Amygdala (tissue), 56 donors: ENCODE measurements around the gene NRP2.

Experiments
- DNase-seq, 56 donors: peaks; one replicate each; lab custom pipeline; 2025; lab: John Stamatoyannopoulos, UW

Gene NRP2

DNA sequence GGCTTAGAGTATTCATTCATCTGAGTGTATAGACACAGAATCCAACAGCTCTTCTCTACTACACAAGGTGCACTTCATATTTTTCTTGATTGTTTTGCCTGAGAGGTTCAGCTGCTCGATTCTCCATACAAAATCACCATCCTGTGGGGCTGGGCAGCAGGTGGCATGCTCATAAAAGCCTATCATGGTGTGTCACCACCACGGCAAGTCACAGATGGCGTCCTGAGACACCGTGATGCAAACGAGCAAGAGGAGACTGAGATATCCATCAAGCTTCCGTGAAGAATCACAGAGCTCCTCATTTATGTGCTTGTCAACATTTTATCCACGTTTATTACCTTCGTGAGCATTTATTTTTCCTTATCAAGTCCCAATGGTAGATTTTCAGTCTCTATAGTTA lies 22.4 kb upstream of the NRP2 start:
- no peak for DNase-seq

DNA sequence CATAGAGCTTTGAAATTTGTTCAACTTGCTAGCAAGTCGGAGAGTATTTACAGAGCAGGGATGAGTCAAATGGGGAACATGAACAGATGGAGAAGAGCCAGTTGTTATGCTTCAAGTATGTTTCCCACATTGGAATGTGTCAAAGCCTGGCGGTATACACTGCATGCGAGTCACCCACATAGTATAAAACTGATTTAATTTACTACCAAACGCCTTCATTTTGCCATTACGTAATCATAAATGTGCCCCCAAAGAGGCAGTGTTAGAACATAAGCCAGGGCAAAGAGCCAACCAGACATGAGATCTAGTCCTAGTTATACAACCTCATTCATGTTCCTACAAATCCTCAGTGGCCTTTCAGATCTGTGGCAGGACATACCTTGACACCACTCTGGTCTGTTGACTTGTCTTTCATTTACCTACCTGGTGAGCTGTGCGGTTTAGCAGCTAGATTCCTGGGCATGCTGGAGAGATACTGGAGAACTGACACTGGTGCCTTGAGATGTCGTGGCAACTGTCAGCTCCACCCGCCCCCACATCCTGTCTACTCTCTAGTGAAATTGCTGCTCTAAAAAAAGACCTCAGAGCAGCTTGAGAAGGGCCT lies 21.7 kb upstream of the NRP2 start:
- DNase-seq: peak in 4 of 56 donors; percentile 2 to 47 (median 21)

DNA sequence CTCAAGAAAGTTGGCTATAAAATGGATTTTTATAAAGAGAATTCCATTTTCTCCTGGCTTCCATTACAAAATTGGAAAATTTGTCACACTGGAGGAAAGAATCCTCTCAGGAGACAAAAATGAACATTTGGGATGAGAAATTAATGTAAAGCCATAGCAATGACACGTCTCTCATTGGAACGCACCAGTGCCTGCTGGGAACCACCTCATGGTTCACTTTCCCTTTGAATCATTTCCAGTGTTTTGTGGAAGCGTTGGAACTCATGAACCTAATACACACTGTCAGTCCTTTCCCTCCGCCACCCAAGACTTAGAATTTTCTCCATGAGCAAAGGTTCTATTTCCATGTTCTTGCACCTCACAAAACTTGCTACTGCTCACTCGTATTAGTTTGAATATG lies 21.0 kb upstream of the NRP2 start:
- no peak for DNase-seq

DNA sequence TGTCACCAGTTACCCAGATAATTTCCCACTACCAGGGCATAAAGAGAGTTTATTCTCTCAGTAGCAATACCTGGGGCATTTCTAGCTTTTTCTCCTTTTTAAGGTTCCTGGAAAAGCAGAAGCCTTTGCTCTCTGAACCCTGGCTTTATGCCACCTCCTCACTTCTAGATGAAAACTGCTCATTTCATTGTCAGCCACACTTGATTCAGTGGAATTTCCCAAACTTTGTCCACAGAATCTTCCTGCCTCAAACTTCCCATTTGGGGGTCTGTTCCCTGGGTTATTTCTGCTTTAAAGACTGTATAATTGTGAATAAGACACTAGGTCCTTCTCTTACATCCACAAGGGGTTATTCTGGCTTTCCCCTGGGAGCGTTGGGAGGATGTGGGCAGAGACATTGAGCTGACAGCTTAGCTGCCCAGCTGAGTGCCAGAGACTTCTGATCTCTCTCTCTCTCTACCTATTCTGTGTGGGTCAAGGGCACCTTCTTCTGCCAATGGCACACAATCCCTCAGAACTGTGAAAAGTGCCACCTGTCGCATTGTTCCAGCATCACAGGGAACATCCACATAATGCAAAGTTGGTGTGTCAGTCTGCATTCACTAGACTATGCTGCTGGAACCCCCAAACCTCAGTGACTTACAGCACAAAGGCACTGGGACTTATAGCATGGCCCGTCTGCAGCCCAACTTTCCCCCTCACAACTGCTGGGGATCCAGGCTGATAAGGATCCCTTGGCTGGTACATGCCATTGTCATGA lies 19.9 kb upstream of the NRP2 start:
- DNase-seq: no peak

DNA sequence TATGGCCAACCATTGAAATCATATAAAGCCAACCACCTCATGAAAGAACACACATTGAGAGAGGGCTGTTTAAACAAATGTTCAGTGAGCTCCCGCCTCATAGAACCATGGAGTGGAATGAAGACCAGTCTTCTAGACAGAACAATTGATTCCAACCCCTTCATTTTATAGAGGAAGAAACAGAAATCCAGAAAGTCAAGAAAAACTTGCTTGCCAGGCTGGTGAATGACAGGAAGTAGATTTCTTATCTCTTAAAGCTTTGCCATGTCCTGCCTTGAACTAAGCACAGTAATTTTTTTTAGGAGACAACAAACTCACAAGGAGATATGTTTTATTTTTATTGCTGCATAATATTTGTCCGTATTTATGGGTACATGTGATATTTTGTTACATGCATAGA lies 16.5 kb upstream of the NRP2 start:
- no peak for DNase-seq

DNA sequence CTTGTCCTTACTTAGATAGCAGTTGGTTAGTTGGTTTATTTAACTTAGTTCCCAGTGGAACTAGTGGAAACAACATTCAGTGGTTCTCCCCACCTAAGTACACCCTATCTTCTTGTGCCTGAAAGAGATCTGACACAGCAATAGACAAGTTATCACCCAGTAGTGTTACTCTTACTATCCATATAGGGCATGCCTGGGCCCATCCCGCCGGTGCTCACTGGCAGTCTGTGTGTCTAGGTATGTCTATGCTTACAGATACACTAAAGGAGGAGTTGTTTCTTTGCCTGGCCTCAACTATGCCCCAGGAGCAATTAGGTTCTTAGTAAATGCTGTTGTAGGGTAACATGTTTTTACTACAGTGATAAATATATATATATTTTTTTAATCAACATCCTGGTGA lies 12.0 kb upstream of the NRP2 start:
- DNase-seq: no peak

DNA sequence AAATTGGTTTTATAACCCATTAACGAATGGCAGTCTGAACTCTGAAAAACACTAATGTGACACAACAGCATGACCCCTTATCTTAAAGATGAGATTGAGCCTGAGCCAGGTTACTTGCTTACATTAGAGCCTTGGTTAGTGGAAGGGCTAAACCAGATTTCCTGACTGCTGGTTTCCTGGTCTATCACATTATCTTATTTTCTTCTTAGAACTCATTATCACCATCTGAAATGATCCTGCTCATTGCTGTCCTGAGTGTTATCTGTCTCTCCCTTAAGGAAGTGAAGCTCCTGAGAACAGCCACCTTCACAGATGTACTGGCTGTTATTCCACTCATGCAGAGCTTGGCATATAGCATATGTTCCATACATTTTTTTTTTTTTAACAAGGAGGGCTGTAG lies 9.0 kb upstream of the NRP2 start:
- no peak for DNase-seq

DNA sequence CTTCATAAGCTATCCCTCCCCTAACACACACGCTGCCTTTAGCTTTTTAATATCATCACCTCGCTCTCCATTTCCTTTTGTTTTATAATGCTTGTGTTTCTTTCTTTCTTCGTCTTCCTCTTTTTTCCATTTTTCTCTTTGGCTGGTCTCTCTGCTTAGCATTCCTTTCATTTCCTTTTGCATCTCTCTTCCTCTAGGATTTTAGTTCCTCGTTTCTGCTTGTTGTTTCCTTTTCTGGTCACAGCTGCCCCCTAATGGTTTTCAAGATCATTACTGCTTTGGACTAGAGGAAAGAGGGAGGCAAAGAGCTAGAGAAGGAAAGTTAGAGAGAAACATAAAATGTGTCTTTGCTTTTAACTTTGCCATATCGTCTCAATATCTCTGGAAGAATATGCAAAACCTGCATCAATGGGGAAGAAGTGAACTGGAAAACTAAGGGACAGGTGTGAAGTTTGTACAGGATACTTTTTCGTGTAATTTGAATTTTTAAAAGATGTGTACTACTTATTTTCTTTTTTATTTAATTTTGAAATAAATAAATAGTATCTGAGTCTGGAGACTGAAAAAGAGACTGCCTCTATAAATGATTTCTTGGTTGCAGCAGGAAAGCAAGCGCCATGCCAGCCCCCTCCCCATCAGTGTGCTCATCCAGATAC lies 6.3 kb upstream of the NRP2 start:
- peak in 5 of 56 donors; percentile 14 to 58 (median 36) for DNase-seq

DNA sequence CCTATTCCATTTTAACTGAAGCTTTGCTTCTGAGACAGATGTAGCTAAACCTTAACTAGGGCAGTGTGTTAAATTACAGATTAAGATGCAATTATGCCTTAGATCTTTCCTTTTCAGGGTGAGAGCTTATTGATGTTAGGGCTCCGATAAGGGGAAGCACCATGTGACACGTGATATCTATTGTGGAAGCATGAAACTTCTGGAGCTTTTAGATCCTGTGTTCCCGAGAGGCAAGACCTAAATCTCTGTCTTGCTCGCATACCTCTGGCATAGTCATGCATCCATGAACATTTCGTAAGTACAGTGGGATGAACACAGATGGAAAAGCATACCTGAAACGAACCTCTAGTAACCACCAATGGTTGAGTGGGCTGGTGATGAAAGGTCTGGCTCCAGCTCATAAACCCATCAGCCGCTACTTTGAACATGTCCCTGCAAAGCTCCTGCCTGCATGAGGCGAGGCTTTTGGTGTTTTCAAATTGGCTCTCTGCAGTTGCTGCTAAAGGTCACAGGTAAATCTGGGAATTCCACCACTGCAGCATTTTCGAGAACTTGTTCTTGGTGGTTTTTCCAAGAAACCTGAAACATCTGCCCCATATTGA lies 3.7 kb upstream of the NRP2 start:
- DNase-seq: no peak

DNA sequence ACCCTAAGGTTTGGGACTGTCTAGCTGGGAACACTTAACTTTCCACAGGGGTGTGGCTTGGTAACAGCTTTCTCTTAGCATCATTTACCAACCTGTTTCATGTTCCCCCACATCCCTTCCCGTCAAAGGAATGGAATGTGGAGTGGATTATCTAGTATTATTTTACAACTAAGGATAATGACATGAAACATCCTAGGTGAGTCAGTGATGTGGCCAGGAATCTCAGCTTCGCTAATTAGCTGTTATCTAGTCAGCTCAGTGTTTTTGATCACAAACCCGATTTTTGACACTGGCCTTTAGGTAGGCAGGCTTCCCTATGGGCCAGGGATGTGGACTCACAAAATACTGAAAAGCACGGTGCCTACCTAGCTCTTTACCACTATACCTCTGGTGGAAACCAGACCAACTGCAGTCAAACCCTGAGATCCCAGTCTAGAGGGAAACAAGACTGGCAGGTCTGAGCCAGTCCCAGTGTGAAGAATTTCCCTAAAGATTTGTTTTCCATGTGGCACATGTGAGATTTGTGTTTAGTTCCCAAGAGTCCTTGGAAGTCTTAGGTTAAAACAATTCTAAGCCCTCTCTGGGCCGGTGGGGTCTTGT lies 2.8 kb upstream of the NRP2 start:
- no peak for DNase-seq

DNA sequence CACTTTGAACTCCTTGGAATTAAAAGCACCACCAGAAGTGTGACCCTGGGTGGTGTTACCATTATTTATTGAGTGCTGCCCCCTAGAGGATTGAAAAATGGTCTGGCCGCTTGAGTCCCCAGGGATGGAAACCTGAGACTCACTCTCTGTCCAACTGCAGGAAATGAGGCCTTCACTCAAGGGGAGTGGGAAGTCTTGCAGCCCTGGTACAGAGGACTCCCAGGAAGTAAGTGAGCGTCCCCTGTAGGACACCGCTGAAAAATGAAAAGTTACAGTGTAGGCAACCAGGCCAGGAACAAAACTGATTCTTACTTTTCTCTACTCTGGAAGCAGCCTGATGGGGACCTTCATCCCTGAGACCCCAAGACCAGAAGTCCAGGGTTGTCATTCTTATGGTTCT lies 2.2 kb upstream of the NRP2 start:
- peak in 9 of 56 donors; percentile 10 to 67 (median 29) for DNase-seq

DNA sequence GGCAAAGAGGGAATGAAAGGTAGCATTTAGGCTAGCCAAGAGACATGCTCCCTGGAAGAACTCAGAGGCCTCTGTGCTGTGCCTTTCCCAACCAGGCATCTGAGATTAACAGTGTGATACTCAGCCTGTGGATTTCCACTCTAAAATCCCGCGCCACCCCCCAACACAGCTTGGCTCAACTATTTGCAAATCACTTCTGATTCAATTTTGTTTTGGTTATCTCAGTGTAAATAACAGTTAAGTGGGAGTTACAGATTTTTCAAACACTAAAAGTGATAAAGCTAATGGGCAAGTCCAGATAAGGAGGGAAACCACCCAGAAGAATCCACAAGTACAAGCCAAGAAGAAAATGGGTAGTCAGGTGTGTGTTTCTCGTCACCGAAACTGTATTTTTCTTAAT lies 1.4 kb upstream of the NRP2 start:
- no peak for DNase-seq

DNA sequence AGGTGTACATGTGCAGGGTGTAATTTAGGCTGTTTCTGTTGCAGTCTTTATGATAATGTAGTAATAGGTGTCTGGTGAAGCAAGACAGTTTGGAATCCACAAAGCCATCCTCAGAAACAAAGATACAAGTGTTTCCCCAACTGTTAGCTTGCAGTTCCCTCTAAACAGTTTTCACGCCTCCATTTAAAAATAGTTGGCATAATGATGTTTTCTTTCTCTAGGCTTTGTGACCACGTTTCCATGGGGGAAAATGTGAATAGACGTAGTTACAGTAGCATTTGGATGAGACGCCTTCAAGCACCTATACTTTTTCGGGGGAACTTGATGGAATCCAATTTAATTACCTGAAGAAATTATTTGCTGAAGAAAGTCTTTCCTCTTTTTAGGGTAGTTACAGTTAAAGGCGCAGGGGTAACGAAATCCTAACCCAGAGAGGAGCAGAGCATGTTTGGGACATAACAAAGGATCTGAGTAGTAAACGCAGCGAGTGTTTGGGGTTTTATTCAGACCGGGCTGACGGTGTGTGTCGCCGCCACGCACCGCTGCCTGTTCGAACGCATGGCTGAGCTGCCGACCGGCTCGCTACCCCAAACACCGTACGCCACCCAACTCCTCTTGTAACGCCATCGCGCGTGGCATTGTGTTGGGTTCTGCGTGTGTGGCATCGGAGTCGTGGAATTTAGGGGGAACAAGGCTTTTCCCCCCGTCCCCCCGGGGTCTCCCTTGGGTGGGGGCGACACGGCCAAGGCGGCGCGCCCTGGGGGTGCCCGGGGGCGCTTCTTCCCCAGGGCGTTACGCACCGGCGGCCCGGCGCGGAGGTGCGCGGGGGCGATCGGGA lies 681 bp upstream of the NRP2 start:
- DNase-seq: peak in 3 of 56 donors; percentile 19 to 41 (median 27)

DNA sequence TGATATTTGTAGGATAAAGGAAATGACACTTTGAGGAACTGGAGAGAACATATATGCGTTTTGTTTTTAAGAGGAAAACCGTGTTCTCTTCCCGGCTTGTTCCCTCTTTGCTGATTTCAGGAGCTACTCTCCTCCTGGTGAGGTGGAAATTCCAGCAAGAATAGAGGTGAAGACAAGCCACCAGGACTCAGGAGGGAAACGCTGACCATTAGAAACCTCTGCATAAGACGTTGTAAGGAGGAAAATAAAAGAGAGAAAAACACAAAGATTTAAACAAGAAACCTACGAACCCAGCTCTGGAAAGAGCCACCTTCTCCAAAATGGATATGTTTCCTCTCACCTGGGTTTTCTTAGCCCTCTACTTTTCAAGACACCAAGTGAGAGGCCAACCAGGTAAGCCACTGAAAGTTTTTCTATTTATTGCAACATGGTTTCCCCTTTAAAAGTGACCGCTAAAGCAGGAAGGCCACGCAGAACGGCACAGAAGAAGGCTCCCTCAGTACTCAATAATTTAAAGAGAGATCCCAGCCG lies 735 bp downstream of the NRP2 start:
- DNase-seq: no peak

DNA sequence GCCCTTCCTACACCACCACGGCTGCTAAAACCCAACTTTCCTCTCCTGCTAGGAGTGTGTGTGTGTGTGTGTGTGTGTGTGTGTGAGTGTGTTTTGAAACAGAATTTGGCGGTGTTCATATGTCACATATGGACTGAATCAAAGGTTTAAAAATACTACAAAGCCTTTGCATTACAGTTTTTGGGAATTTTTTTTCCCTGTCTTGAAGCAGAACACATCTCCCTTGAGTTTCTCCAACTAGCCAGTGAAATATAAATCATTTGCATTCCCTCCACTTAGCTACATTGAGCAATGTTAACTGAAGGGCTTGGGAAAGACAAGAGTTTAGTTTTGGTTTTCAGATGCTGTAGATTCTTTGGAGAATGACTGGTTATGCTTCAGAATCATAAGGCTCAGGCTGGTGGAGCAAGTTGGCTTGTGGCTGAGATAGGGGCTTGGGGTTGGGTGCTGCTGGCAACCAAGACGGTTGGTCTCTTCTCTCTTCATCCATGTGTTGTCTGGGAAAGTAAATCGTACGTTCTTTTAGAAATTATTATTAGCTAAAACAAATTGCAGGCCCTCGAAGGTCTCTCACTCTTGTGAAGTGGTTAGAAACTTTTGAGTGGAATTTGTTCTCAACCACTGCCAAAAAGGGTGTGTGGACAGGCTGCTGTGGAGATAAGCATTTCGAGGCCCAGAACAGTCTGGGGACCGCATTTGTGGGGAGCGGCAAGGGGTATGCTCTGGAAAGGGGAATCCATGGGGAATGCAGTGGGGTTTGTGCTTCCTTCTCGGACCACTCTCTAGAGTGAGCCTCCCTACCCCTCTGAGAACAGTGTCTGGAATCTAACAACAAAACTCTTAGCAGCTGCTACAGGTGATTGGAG lies 1.4 kb downstream of the NRP2 start:
- DNase-seq: no peak

DNA sequence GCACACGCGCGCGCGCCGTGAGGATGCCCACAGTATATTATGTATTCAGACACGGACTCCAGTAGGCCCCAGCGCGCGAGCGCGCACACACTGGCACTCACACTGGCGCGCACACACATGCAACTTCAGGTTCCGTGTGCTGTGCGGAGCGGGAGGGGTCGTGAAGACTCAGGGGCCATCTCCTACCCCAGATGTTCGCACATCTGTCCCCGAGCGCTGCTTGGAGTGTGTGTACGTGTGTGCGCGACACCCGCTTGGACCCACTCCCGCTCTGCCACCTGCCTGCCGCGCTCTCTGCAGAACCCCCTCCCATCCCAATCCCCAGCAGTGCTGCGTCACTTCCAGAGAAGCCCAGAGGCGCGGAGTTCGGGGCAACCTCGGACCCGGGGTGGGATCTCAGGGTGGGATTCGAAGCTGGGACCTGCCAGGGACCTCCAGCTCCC lies 2.6 kb downstream of the NRP2 start:
- DNase-seq: peak in 19 of 56 donors; percentile 26 to 76 (median 59)

DNA sequence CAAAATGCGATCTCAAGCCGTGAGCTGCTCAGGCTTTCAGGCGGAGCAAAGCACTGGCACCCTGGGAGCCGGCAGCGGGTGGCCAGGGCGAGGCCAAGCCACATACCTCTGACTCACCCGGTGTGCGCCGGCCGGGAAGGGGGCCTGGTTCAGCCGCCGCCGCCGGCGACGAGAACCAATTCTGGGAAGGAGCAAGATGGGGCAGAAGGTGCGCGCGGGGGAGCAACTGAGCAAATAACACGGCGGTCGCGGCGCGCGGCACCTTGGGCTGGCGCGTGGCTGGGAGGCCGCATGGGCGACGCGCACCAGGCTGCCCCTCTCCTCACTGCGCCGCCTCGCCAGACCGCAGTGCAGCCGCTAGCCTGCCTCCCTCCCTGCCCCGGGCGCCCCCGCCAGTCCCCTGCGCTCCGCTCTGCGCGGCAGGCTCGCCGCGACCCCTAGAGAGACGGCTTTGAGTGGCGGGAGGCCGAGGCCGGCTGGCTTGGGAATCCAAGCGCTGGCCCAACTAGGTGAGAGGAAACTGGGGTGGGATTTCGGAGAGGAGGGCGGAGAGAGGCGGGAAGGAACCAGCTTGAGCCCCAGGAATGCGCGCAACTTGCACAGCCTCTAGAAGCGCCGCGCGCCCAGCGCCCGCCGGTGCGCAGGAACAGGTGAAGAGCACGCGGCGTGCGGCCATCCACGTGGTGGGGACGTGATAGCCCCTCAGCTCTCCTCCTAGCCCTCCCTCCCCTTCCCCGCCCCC lies 3.2 kb downstream of the NRP2 start:
- DNase-seq: peak in 7 of 56 donors; percentile 27 to 56 (median 34)
